ENCODE data around the gene BNIPL. TPM values are rescaled to one million over a fixed set of nuclear protein-coding genes. Genes with fewer than 3 reads are reported as not detected.

Gene BNIPL
- total and polyA plus RNA-seq, 2 of the 13 experiments (the other 11 are each of a cell fraction or from before 2014, with no cell fraction given), result 0.40 to 1.1 TPM

DNA sequence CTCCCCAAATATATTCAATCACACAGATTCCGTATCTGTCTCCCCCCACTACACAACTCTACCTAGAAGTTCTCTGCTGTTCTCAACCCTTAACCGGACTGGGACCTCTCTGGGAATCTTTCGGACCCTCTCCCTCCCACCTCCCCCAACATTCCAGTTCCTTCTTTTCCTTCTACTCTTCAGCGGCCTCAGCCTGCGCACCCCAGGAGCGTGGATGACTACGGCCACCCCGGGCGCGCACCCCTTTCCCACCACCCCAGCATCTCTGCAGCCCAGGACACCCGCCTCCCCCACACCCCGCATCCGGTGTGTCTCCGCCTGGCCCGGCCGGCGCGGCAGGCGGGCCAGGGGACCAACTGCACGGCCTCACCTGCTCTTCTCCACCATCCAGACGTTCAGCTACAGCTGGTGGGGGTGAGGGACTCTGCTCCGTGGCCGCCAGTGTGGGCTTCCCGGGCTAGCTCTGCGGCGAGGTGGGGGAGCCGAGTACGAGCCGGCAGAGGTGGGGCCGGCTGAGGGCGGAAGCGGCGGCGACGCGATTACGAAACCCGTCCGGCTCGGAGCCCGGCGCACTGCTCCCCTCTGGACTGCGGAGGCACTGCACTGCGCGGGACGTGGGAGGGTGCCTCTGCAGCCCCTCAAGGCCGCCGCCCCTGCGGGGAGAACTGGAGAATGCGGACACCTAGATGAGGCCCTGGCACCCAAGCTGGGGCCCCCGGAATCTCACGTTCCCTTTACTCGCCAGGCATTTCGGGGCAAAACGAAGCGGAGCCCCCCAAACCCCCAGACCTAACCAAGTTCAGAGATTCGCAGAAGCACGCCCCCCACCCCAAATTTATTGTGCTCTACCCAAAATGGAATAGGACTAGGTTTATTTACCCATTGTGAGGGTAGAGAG is 23.0 kb downstream of the BNIPL start, which contains the start of gene CDC42SE1 (continued):
- TF ChIP-seq ZNF407 (CRISPR knock-in tag; IDR thresholded peaks at IDR 0.05; ENCODE audit: not compliant biosample characterization), result no peak
- TF ChIP-seq YY1 (IDR thresholded peaks at IDR 0.05; ENCODE audit: insufficient read depth, insufficient replicate concordance, low read depth, low read length), result peak; percentile 40
- TF ChIP-seq BCLAF1 (IDR thresholded peaks at IDR 0.05), result no peak
- TF ChIP-seq, protein P1, sequence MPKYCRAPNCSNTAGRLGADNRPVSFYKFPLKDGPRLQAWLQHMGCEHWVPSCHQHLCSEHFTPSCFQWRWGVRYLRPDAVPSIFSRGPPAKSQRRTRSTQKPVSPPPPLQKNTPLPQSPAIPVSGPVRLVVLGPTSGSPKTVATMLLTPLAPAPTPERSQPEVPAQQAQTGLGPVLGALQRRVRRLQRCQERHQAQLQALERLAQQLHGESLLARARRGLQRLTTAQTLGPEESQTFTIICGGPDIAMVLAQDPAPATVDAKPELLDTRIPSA (CRISPR knock-in tag; IDR thresholded peaks at IDR 0.05; ENCODE audit: borderline replicate concordance), result no peak
- no peak for TF ChIP-seq ZNF329 (CRISPR knock-in tag; IDR thresholded peaks at IDR 0.05; ENCODE audit: low read depth)
- TF ChIP-seq CBX1 (IDR thresholded peaks at IDR 0.05; ENCODE audit: low read depth), result peak; percentile 72
- peak; percentile 59; the same call in 1 of the 2 replicates for TF ChIP-seq KDM5A (IDR thresholded peaks at IDR 0.05; ENCODE audit: borderline replicate concordance, low read length)
- no peak for TF ChIP-seq ZFP36L2 (CRISPR knock-in tag; IDR thresholded peaks at IDR 0.05)
- no peak for TF ChIP-seq TRAFD1 (CRISPR knock-in tag; IDR thresholded peaks at IDR 0.05; ENCODE audit: borderline replicate concordance)
- TF ChIP-seq ZNF678 (CRISPR knock-in tag; IDR thresholded peaks at IDR 0.05), result no peak
- TF ChIP-seq ZNF569 (CRISPR knock-in tag; IDR thresholded peaks at IDR 0.05; ENCODE audit: borderline replicate concordance), result no peak
- no peak for TF ChIP-seq ZNF850 (CRISPR knock-in tag; conservative IDR thresholded peaks at IDR 0.05)
- peak; percentile 70; the same call in 1 of the 2 replicates for TF ChIP-seq KDM5B (CRISPR knock-in tag; IDR thresholded peaks at IDR 0.05; ENCODE audit: borderline replicate concordance)
- TF ChIP-seq MYC (CRISPR knock-in tag; IDR thresholded peaks at IDR 0.05; ENCODE audit: borderline replicate concordance), result peak; percentile 75; the same call in 1 of the 2 replicates
